Panc1 (cell line): ENCODE measurements around the gene SPHK2. TPM values are rescaled to one million over a fixed set of nuclear protein-coding genes. Genes with fewer than 3 reads are reported as not detected.

Experiments
- ATAC-seq: fragments of 200-7000 bp; cut with Tn5 transposase; 2 replicates; pipeline ENCODE4 v1.9.1; 2020; ENCODE audit warnings: mild to moderate bottlenecking, moderate library complexity
- BruUV-seq: library from RNA; stranded (reverse); fragments of 400-500 nt; replicated peaks from 2 replicates; lab custom pipeline; 2021; lab: Mats Ljungman, UMichigan
- CTCF ChIA-PET: fragments of 300-600 bp; sonication (Branson Sonifier 250); formaldehyde crosslinking; loops from one replicate; lab custom pipeline; 2022; ENCODE audit warnings: antibody characterized with exemption; lab: Charles Lee
- POLR2A ChIA-PET: fragments of 300-600 bp; sonication (Branson Sonifier 250); formaldehyde crosslinking; loops from one replicate; lab custom pipeline; 2022; ENCODE audit warnings: antibody characterized with exemption; lab: Charles Lee
- DNase-seq: peaks from one replicate; pipeline ENCODE4 v3.0.0-alpha.2; 2010; ENCODE audit warnings: low read depth, low spot score
- H3K27ac ChIP-seq: 2 replicates; pipeline ENCODE4 v1.5.1; 2011; ENCODE audit warnings: mild to moderate bottlenecking, low read length, inconsistent platforms
- H3K27me3 ChIP-seq: fragments of 200-500 bp; sonication (Bioruptor generic); 2 replicates; pipeline ENCODE4 v1.6.0; 2014; ENCODE audit warnings: low read length, inconsistent platforms; ENCODE audit not compliant: control insufficient read depth, insufficient read depth
- H3K36me3 ChIP-seq: fragments of 200-500 bp; sonication (Bioruptor generic); 2 replicates; pipeline ENCODE4 v1.5.1; 2014; ENCODE audit warnings: inconsistent platforms, mild to moderate bottlenecking, low read length, moderate library complexity; ENCODE audit not compliant: control insufficient read depth, insufficient read depth
- H3K4me1 ChIP-seq: 2 replicates; pipeline ENCODE4 v1.5.1; 2011; ENCODE audit warnings: inconsistent platforms, mild to moderate bottlenecking, low read length, moderate library complexity; ENCODE audit not compliant: control insufficient read depth, insufficient read depth
- H3K4me3 ChIP-seq, 2 experiments: 2 replicates each; pipeline ENCODE4 v1.5.1; 2011 to 2012; ENCODE audit warnings: low read depth in 2 of 2, low read length in 2 of 2, mild to moderate bottlenecking in 2 of 2, inconsistent platforms in 1 of 2, moderate library complexity in 1 of 2
- H3K9me3 ChIP-seq: fragments of 200-500 bp; sonication (Bioruptor generic); 2 replicates; pipeline ENCODE4 v1.5.1; 2014; ENCODE audit warnings: low read depth, mild to moderate bottlenecking, inconsistent platforms, low read length, moderate library complexity; ENCODE audit not compliant: control insufficient read depth, insufficient read depth
- POLR2AphosphoS5 ChIP-seq: IDR thresholded peaks from 2 replicates; pipeline ENCODE4 v1.6.1; 2012; ENCODE audit warnings: mild to moderate bottlenecking, low read depth, low read length, moderate library complexity
- REST ChIP-seq, 2 experiments: IDR thresholded peaks; 2 replicates each; pipeline ENCODE4 v1.6.1; 2011 to 2012; ENCODE audit warnings: low read depth in 2 of 2, control low read depth in 1 of 2, low read length in 1 of 2, mild to moderate bottlenecking in 1 of 2, moderate library complexity in 1 of 2; ENCODE audit not compliant: insufficient read depth in 1 of 2
- SIN3A ChIP-seq: IDR thresholded peaks from 2 replicates; pipeline ENCODE4 v1.6.1; 2012; ENCODE audit warnings: low read depth, mild to moderate bottlenecking, low read length, moderate library complexity, borderline replicate concordance; ENCODE audit not compliant: insufficient read depth
- TCF7L2 ChIP-seq: IDR thresholded peaks from 2 replicates; pipeline ENCODE4 v1.6.1; 2011; ENCODE audit warnings: mild to moderate bottlenecking, low read depth, low read length, inconsistent platforms
- in situ Hi-C: cut with HindIII; loops from 2 replicates; pipeline ENCODE4 v1.10.0; 2016; ENCODE audit warnings: low sequenced_read_pairs, low pct_unique_long_range_greater_than_20kb
- intact Hi-C: fragments of 100-400 bp; cut with micrococcal nuclease; formaldehyde crosslinking; loops from one replicate; pipeline ENCODE4 v1.10.0; 2022; ENCODE audit not compliant: unreplicated experiment
- total RNA-seq: library from RNA; stranded (reverse); gene quantifications from one replicate; pipeline ENCODE4 v1.2.1, GENCODE V29; 2021; ENCODE audit not compliant: unreplicated experiment
- TF ChIP-seq, protein P1 (sequence below): fragments of 450-650 bp; IDR thresholded peaks from 2 replicates; pipeline ENCODE4 v1.5.1; 2017; ENCODE audit warnings: mild to moderate bottlenecking

The SPHK2 gene
- total RNA-seq, 1 experiment from 2014 or later, result 19.5 TPM

DNA sequence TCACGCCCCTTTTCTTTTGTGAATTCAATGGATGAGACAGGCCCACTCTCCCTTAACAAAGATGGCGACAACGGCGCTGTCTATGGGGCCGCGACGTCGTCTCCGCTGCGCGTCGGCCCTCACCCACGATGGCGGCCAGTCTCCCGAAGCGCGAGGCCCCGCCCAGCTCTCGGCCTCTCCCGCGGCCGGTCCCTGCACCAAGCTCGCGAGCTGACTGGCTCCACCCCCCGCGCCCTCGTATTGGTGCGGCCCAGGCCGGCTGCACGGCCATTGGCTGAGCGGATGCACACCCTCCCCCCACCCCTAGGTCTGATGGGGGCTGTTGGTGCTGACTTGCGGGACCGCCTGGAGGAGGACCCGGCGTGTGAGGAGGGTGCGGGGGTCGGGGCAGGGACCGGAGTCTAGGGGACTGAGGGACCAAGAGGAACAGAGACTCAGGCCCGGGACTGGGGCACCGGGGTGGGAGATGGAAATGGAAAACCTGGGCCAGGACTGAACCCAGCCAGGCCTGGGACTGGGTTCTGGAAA lies 4.8 kb downstream of the SPHK2 start:
- peak overlapping the region; percentile 37 to 39 for H3K4me3 ChIP-seq
- no TSS peak for BruUV-seq
- ChIA-PET POLR2A (interaction anchor here (0.5 to 0.7 kb wide), 3 partner anchors 21 to 149 kb away, joined by 3 to 6 read pairs (median 5); no protein-coding TSS in a partner anchor), CTCF (no interaction called here)
- in situ Hi-C loops (no loop called here), intact Hi-C loops (no loop called here)
- H3K27ac ChIP-seq, result peak overlapping the region; percentile 82
- TF ChIP-seq TCF7L2 (no peak), REST (IDR thresholded peaks at IDR 0.05; ENCODE audit: insufficient read depth in 1 of 2, low read depth in 2 of 2, low read length in 1 of 2) (no peak), POLR2AphosphoS5 (no peak), SIN3A (no peak)
- TF ChIP-seq, protein P1, sequence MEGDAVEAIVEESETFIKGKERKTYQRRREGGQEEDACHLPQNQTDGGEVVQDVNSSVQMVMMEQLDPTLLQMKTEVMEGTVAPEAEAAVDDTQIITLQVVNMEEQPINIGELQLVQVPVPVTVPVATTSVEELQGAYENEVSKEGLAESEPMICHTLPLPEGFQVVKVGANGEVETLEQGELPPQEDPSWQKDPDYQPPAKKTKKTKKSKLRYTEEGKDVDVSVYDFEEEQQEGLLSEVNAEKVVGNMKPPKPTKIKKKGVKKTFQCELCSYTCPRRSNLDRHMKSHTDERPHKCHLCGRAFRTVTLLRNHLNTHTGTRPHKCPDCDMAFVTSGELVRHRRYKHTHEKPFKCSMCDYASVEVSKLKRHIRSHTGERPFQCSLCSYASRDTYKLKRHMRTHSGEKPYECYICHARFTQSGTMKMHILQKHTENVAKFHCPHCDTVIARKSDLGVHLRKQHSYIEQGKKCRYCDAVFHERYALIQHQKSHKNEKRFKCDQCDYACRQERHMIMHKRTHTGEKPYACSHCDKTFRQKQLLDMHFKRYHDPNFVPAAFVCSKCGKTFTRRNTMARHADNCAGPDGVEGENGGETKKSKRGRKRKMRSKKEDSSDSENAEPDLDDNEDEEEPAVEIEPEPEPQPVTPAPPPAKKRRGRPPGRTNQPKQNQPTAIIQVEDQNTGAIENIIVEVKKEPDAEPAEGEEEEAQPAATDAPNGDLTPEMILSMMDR, result no peak
- peaks cover 8% of the 10 kb centered on the region for H3K4me1 ChIP-seq
- ATAC-seq (peak; percentile 90), DNase-seq (no peak)
- H3K9me3 ChIP-seq, result no peaks in the 10 kb centered on the region
- no peaks in the 10 kb centered on the region for H3K27me3 ChIP-seq
- no peaks in the 10 kb centered on the region for H3K36me3 ChIP-seq

DNA sequence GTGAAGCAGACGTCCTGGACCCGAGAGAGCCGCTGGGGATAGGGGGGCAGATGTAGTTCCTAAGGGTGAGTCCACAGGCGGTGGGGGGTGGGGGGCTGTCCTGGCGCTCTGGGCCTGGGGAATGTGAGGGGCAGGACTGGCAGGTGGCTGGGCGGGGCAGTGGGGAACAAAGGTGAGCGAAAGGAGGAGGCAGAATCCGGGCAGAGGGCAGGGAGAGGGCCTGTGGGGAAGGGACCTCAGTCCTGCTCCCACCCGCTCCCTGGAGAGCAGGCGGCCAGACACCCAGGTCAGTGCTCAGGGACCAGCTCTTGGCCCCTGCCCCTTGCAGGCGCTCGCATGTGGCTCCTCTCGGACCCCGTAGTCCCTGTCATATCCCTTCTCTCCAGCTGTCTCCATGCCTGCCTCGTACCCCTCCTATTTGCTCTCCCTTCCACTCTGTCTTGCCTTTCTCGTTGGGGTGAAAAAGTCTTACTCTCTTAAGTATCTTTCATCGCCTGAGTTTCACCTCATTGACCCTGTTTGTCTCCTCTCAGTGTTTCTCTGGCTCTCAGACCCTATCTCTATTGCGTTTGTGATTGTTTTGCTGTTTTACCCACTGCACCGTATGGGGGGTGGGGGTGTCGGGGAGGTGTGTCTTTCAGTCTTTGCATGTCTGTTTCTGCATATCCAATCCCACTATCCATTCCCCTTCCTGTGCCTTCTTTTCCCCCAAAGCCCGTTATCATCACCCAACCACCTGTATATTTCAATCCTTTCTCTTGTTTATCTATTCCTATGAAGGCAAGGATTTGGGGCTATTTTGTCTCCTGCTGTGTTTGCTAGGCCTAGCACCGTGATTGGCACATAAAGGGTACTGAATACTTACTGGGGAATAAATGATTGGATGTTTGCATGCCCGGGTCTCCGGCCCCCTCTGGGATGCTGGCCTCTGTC lies 5.8 kb downstream of the SPHK2 start:
- Histone ChIP-seq H3K4me1 (peaks cover 8% of the 10 kb centered on the region), H3K27ac (no peak overlapping the region), H3K36me3 (no peaks in the 10 kb centered on the region), H3K9me3 (no peaks in the 10 kb centered on the region), H3K4me3 (peak overlapping the region in 1 of 2 experiments; percentile 37; a peak in 1 of 4 replicates), H3K27me3 (no peaks in the 10 kb centered on the region)
- ChIA-PET CTCF (no interaction called here), POLR2A (no interaction called here)
- DNase-seq (no peak), ATAC-seq (no peak)
- TF ChIP-seq REST (IDR thresholded peaks at IDR 0.05; ENCODE audit: insufficient read depth in 1 of 2, low read depth in 2 of 2, low read length in 1 of 2) (no peak), TCF7L2 (no peak), SIN3A (no peak), POLR2AphosphoS5 (no peak)
- TF ChIP-seq, protein P1, result no peak
- intact Hi-C loops, result no loop called here
- BruUV-seq, result no TSS peak
- in situ Hi-C loops, result no loop called here
